ENCODE data around the gene SAMD14.

DNA sequence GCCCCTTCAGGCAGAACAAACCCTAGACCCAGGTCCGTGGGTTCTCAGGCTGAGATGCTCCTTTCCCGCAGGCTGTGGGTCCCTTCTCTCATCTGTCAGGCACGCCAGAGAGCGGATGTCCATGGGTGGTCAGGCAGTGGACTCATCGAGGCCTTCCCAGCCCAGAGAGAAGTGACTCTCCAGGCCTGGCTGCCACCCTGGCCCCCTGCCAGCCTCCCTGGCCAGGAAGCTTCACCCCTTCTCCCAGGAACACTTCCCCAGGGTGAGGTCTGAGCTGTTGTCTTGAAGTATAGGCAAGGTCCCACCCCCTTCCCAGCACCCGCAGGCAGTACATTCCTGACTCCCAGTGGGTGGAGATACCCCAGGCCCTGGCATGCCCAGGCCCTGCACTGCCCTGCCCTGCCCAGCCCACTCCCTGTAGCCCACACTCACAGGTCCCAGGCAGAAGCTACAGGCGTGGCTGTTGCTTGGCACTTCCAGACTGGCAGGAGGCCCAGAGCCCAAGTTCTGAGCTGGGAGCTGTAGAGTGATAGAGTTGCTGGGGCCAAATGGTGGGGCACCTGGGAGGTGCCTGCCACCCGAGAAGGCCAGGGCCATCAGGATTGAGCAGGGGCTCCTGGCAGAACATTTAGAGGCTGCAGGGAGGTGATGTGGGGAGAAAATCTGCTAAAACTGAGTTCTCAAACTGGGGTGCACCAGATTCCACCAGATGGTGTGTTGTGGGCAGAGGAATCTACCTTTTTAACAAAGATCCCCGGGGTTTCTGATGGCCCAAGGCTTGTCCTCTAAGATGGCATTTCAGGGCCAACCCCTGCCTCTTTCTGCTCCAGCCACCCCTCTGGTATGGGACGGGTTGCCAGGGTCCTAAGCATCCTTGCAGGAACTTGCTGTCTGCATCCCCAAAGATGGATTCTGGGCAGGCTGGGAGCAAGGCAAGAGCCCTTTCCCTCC lies 67.4 kb downstream of the SAMD14 start:
- TF ChIP-seq, protein P1, sequence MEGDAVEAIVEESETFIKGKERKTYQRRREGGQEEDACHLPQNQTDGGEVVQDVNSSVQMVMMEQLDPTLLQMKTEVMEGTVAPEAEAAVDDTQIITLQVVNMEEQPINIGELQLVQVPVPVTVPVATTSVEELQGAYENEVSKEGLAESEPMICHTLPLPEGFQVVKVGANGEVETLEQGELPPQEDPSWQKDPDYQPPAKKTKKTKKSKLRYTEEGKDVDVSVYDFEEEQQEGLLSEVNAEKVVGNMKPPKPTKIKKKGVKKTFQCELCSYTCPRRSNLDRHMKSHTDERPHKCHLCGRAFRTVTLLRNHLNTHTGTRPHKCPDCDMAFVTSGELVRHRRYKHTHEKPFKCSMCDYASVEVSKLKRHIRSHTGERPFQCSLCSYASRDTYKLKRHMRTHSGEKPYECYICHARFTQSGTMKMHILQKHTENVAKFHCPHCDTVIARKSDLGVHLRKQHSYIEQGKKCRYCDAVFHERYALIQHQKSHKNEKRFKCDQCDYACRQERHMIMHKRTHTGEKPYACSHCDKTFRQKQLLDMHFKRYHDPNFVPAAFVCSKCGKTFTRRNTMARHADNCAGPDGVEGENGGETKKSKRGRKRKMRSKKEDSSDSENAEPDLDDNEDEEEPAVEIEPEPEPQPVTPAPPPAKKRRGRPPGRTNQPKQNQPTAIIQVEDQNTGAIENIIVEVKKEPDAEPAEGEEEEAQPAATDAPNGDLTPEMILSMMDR (conservative IDR thresholded peaks at IDR 0.05 in 1 of 2, IDR thresholded peaks at IDR 0.05 in 1 of 2; ENCODE audit: extremely low read depth in 1 of 2, insufficient read depth in 1 of 2, low read depth in 1 of 2, low read length in 2 of 2) = no peak
- no peak for TF ChIP-seq EZH2 (IDR thresholded peaks at IDR 0.05; ENCODE audit: borderline replicate concordance, low read length)

Measured in mammary epithelial cell (primary cell).